ENCODE results near the gene NEDD4L. TPM values are rescaled to one million over a fixed set of nuclear protein-coding genes. Genes with fewer than 3 reads are reported as not detected.
A peak's percentile ranks its signal among the peaks of the same experiment; 100 is the strongest.

Gene NEDD4L
- total RNA-seq, 4 donors from 2014 or later, result 16.2 to 63.0 (median 30.4) TPM

DNA sequence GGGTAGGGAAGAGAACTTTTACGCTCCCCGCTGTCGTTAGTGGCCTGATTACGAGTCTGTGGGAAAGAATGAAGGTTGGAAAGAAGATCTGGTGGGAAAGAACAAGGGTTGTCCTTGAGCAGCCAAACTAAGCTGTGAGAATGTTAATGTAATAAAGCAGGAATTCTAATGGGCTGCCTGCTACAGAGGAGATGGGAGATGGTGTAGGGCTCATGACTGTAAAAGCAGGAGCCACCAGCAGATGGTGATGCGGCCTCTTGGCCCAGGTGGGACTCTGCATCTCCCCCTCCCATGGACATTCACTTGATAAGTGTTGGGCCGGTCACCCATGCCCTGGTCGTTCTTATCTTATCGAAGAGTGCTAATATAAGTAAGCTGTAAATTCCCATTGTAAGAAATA is 150.0 kb downstream of the NEDD4L start:
- ATAC-seq (ENCODE audit: low FRiP score), result no peak
- no peak for DNase-seq (ENCODE audit: low spot score)
- TF ChIP-seq, protein P1, sequence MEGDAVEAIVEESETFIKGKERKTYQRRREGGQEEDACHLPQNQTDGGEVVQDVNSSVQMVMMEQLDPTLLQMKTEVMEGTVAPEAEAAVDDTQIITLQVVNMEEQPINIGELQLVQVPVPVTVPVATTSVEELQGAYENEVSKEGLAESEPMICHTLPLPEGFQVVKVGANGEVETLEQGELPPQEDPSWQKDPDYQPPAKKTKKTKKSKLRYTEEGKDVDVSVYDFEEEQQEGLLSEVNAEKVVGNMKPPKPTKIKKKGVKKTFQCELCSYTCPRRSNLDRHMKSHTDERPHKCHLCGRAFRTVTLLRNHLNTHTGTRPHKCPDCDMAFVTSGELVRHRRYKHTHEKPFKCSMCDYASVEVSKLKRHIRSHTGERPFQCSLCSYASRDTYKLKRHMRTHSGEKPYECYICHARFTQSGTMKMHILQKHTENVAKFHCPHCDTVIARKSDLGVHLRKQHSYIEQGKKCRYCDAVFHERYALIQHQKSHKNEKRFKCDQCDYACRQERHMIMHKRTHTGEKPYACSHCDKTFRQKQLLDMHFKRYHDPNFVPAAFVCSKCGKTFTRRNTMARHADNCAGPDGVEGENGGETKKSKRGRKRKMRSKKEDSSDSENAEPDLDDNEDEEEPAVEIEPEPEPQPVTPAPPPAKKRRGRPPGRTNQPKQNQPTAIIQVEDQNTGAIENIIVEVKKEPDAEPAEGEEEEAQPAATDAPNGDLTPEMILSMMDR (IDR thresholded peaks at IDR 0.05), result no peak

DNA sequence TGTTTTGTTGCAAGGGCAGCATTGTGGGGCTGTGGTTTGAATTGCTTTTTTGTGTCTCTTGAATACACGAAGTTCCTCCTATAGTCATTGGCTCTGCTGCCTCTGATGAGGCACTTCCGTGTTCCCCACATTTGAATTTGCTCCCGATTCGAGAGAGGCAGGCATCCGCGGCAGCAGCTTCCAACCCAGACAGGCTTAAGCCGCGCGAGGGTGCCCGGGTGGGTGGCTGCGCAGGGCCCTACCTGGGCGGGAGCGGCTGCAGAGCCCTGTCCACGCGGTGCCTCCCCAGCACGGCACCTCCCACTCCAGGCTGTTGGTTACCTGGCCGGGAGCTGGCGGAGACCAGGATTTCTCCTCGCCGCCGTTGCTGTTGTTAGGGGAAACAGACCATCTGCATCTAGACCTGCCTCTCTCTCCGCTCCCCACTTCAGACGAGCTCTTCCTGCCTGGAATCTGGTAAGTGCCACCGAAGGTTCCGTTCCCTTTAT is 151.3 kb downstream of the NEDD4L start:
- ATAC-seq (ENCODE audit: low FRiP score), result peak; percentile 77

DNA sequence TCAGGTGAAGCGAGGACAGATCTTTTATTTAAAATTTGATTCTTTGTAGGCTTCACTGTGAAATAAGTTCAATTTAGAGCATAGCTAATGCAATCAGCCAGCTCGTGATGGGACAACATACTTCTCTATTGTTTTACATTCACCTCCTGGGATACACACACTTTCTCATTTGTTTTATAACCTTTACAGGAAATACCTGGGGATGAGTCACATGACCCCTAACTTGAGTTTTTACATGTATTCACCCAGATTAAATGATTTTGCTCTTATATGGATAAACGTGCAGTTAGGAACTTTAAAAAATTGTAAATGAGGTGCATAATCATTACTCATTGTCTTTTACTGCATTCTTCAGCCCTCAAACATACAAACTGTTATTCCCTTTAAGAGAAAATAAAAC is 152.1 kb downstream of the NEDD4L start:
- DNase-seq (ENCODE audit: low spot score), result no peak
- TF ChIP-seq, protein P1 (IDR thresholded peaks at IDR 0.05), result no peak
- no peak for ATAC-seq (ENCODE audit: low FRiP score)

More for the DNA sequence above, 151.3 kb downstream of the NEDD4L start:
- TF ChIP-seq, protein P1 (IDR thresholded peaks at IDR 0.05), result no peak
- no peak for DNase-seq (ENCODE audit: low spot score)

DNA sequence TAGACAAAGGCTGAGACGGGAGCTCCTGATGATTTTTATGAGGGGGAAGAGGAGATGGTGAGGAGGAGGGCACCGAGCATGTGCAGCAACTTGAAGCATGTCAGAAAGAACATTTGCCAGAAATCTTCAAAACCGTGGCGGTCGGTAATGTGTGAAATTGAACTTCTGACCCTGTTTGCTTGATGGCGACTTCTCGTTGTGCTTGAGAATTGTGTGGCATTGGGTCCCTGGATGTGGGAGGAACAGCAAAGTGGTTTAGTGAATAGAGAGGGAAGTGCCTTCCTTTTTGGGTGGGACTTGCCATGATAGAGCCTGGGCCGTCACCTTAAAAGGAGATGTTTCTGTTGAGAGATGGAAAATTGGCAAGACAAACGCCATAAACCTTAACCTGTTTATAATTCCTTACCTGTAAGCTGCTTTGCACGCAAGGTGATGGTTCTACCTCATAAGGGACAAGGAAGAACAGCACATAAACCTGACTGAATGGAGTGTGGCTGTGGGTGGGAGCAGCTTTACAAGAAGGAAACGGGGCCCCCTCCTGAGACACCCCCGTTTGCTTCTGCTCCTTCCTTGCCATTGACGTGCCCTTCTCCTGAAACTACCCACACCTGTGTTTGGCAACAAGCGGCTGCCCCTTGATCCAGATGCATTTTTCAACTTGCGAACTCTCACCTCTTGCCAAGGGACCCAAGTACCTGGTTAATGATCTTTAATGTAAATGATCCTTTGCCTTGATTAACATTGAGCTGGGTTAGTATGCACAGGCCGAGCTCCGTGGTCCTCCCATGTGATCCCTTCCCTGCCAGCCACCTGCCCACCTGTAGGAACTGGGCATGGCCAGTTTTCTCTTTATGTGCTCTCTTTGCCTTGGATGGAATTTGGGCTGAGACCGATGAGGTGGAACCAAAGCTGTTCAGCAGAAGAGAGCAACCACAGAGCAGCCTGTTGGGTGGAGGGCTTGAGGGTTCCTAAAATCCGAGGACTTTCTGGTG is 153.2 kb downstream of the NEDD4L start:
- TF ChIP-seq, protein P1 (IDR thresholded peaks at IDR 0.05), result no peak
- ATAC-seq (ENCODE audit: low FRiP score) (no peak), DNase-seq (ENCODE audit: low spot score) (no peak)

DNA sequence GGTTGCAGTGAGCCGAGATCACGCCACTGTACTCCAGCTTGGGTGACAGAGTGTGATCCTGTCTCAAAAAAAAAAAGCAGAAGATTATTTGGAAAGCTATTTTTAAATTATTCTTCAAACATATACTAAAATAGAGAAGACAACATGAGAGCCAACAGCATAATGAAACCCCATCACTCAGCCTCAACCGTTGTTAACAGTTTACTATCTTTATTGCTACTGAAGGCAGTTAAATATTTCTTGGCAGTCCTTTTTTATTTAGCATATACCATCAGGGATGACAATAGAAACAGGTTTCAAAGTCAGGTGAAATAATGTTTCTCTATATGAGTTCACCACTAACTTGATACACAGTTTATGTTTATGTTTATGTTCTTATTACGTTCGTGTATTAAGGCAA is 157.2 kb downstream of the NEDD4L start:
- ATAC-seq (ENCODE audit: low FRiP score) (no peak), DNase-seq (ENCODE audit: low spot score) (no peak)
- TF ChIP-seq, protein P1 (IDR thresholded peaks at IDR 0.05), result no peak

DNA sequence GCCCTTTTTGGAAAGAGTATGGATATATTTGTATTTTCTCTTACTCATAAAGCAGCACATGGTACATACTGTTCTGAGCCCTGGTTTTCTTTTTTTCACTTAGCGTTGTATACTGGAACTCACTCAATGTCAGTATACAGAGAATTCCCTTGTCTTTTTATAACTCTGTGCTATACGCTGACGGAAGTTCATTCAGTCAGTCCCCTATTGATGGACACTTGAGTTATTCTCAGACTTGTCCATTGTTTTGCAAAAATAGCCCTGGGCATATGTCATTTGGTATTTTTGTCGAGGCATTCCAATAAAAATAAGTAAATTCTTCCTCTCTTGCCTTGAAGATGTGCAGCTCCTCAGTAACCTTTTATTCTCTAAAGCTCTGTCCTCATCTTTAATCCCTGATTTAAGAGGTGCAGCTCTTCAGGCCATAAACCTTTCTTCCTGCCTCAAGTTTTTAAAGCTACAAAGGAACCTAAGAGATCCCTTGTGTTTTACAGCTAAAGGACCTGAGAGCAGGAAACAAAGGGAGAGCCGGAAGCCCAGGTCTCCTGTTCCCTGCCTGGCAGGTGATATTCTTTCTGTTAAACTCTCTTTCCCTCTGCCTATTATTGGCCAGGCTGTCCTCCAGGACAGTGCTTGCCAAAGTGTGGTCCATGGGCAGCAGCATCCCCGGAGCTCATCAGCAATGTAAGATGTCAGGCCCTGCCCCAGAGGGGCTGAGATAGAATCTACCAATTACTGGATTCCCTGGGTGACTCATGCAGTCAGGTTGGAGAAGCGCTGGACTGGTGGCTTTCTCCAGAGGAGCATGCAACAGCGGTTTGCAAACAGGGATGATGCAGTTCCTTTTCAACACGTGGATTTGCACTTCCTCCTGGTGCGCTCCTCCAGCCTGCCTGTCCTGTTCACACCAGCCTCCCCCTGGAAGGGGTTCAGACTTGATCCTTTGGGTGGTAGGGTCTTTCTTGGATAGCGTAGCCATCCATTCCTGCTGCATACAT is 158.0 kb downstream of the NEDD4L start:
- TF ChIP-seq, protein P1 (IDR thresholded peaks at IDR 0.05), result no peak
- ATAC-seq (ENCODE audit: low FRiP score) (no peak), DNase-seq (ENCODE audit: low spot score) (no peak)
